DND-41 (cell line): ENCODE measurements around the gene RPS28.
A peak's percentile ranks its signal among the peaks of the same experiment; 100 is the strongest.
"Not testable (repeated sequence)": the region's sequence is repeated elsewhere in the genome, so short reads cannot be mapped to it uniquely, and the experiment has no call there.

ENCODE experiments used
- ATAC-seq: fragments of 200-7000 bp; cut with Tn5 transposase; 3 replicates; pipeline ENCODE4 v1.9.1; 2021; ENCODE audit warnings: low read depth; ENCODE audit not compliant: insufficient read depth
- DNase-seq: peaks from one replicate; pipeline ENCODE4 v3.0.0-alpha.2; 2020
- H2AFZ ChIP-seq: 2 replicates; pipeline ENCODE4 v1.6.0; 2012; ENCODE audit warnings: low read depth, low read length
- H3K27ac ChIP-seq: 2 replicates; pipeline ENCODE4 v1.5.1; 2012; ENCODE audit warnings: low read length, inconsistent platforms
- H3K27me3 ChIP-seq: fragments of 200-600 bp; sonication (generic); 2 replicates; pipeline ENCODE4 v1.6.0; 2012; ENCODE audit warnings: low read length, mild to moderate bottlenecking, inconsistent platforms; ENCODE audit not compliant: insufficient read depth, poor library complexity
- H3K36me3 ChIP-seq: 2 replicates; pipeline ENCODE4 v1.5.1; 2012; ENCODE audit warnings: low read length, inconsistent platforms; ENCODE audit not compliant: insufficient read depth
- H3K4me1 ChIP-seq: 2 replicates; pipeline ENCODE4 v1.5.1; 2012; ENCODE audit warnings: mild to moderate bottlenecking, low read length; ENCODE audit not compliant: insufficient read depth
- H3K4me2 ChIP-seq: 2 replicates; pipeline ENCODE4 v1.6.0; 2012; ENCODE audit warnings: mild to moderate bottlenecking, moderate library complexity, low read length, inconsistent platforms; ENCODE audit not compliant: insufficient read depth
- H3K4me3 ChIP-seq, 2 experiments: fragments of 200-600 bp in 1 of 2; shearing (Covaris generic) in 1 of 2; 2 replicates each; pipeline ENCODE4 v1.5.1; 2012 to 2016; ENCODE audit warnings: inconsistent platforms in 2 of 2, low read length in 2 of 2, mild to moderate bottlenecking in 2 of 2, low read depth in 1 of 2, moderate library complexity in 1 of 2
- H3K79me2 ChIP-seq: 2 replicates; pipeline ENCODE4 v1.6.0; 2012; ENCODE audit warnings: low read length, inconsistent platforms; ENCODE audit not compliant: insufficient read depth
- H3K9ac ChIP-seq: 2 replicates; pipeline ENCODE4 v1.6.0; 2012; ENCODE audit warnings: low read depth, mild to moderate bottlenecking, inconsistent platforms, low read length, moderate library complexity
- H3K9me3 ChIP-seq: 2 replicates; pipeline ENCODE4 v1.5.1; 2012; ENCODE audit warnings: low read length, moderate library complexity, mild to moderate bottlenecking, inconsistent platforms; ENCODE audit not compliant: insufficient read depth, severe bottlenecking
- H4K20me1 ChIP-seq: 2 replicates; pipeline ENCODE4 v1.6.0; 2012; ENCODE audit warnings: low read length; ENCODE audit not compliant: insufficient read depth
- CTCF ChIP-seq: IDR thresholded peaks from 2 replicates; pipeline ENCODE4 v1.5.1; 2012; ENCODE audit warnings: borderline replicate concordance, low read length, moderate library complexity, mild to moderate bottlenecking; ENCODE audit not compliant: poor library complexity, severe bottlenecking; ENCODE audit errors: extremely low read depth
- EZH2 ChIP-seq: IDR thresholded peaks from 3 replicates; pipeline ENCODE4 v1.6.1; 2012; ENCODE audit warnings: borderline replicate concordance, low read depth, mild to moderate bottlenecking, moderate library complexity, low read length, inconsistent platforms; ENCODE audit not compliant: severe bottlenecking

RPS28 gene

GRCh38 chr19:8308891-8309291 lies 12.4 kb upstream of the RPS28 start:
- Histone ChIP-seq H3K4me3 (peak overlapping the region; percentile 57 to 71; a peak in 3 of 4 replicates), H3K36me3 (peaks cover 57% of the 10 kb centered on the region), H3K9ac (peak overlapping the region; percentile 77), H2AFZ (peak overlapping the region; percentile 77; the same call in 1 of the 2 replicates), H3K9me3 (no peaks in the 10 kb centered on the region), H4K20me1 (peaks cover 5% of the 10 kb centered on the region), H3K27me3 (no peaks in the 10 kb centered on the region), H3K4me2 (peak overlapping the region; percentile 97), H3K79me2 (peaks cover 53% of the 10 kb centered on the region), H3K4me1 (peaks cover 52% of the 10 kb centered on the region), H3K27ac (peak overlapping the region; percentile 87)
- no peak for ATAC-seq
- DNase-seq = peak; percentile 4
- no peak for TF ChIP-seq CTCF
- TF ChIP-seq EZH2 = no peak

GRCh38 chr19:8310342-8311055 lies 10.8 kb upstream of the RPS28 start:
- Histone ChIP-seq H4K20me1 (no peaks in the 10 kb centered on the region), H3K79me2 (peaks cover 41% of the 10 kb centered on the region), H3K36me3 (peaks cover 55% of the 10 kb centered on the region), H3K27me3 (no peaks in the 10 kb centered on the region), H3K4me3 (no peak overlapping the region), H3K4me1 (peaks cover 45% of the 10 kb centered on the region), H3K27ac (no peak overlapping the region), H3K4me2 (peak overlapping the region; percentile 16; the same call in 1 of the 2 replicates), H3K9me3 (no peaks in the 10 kb centered on the region), H3K9ac (no peak overlapping the region), H2AFZ (no peak overlapping the region)
- ATAC-seq = no peak
- TF ChIP-seq EZH2 = no peak
- TF ChIP-seq CTCF = no peak
- peak; percentile 6 for DNase-seq

GRCh38 chr19:8311461-8312260 lies 9.6 kb upstream of the RPS28 start:
- H4K20me1 ChIP-seq = no peaks in the 10 kb centered on the region
- H3K4me2 ChIP-seq = no peak overlapping the region
- H3K4me3 ChIP-seq = no peak overlapping the region
- H3K9ac ChIP-seq = no peak overlapping the region
- no peak overlapping the region for H3K27ac ChIP-seq
- H3K36me3 ChIP-seq = peaks cover 63% of the 10 kb centered on the region
- peaks cover 32% of the 10 kb centered on the region for H3K79me2 ChIP-seq
- no peaks in the 10 kb centered on the region for H3K9me3 ChIP-seq
- peaks cover 33% of the 10 kb centered on the region for H3K4me1 ChIP-seq
- TF ChIP-seq EZH2 = no peak
- TF ChIP-seq CTCF = no peak
- H3K27me3 ChIP-seq = no peaks in the 10 kb centered on the region
- no peak overlapping the region for H2AFZ ChIP-seq
- ATAC-seq (no peak), DNase-seq (no peak)

- not testable (repeated sequence) for DNase-seq, ATAC-seq, H4K20me1 ChIP-seq, H3K9ac ChIP-seq, H3K27me3 ChIP-seq, H3K27ac ChIP-seq, H3K9me3 ChIP-seq, H3K4me2 ChIP-seq, H2AFZ ChIP-seq, H3K4me3 ChIP-seq
- peaks cover 62% of the 10 kb centered on the region for H3K36me3 ChIP-seq
- H3K4me1 ChIP-seq = peaks cover 20% of the 10 kb centered on the region
- peaks cover 24% of the 10 kb centered on the region for H3K79me2 ChIP-seq
These were observed 6.2 kb upstream of the RPS28 start for GRCh38 chr19:8314981-8315640.
